ENCODE measurements around the gene SS18L1. TPM values are rescaled to one million over a fixed set of nuclear protein-coding genes. Genes with fewer than 3 reads are reported as not detected.

The SS18L1 gene
- total RNA-seq, 1 donor from 2014 or later = 8.1 TPM

DNA sequence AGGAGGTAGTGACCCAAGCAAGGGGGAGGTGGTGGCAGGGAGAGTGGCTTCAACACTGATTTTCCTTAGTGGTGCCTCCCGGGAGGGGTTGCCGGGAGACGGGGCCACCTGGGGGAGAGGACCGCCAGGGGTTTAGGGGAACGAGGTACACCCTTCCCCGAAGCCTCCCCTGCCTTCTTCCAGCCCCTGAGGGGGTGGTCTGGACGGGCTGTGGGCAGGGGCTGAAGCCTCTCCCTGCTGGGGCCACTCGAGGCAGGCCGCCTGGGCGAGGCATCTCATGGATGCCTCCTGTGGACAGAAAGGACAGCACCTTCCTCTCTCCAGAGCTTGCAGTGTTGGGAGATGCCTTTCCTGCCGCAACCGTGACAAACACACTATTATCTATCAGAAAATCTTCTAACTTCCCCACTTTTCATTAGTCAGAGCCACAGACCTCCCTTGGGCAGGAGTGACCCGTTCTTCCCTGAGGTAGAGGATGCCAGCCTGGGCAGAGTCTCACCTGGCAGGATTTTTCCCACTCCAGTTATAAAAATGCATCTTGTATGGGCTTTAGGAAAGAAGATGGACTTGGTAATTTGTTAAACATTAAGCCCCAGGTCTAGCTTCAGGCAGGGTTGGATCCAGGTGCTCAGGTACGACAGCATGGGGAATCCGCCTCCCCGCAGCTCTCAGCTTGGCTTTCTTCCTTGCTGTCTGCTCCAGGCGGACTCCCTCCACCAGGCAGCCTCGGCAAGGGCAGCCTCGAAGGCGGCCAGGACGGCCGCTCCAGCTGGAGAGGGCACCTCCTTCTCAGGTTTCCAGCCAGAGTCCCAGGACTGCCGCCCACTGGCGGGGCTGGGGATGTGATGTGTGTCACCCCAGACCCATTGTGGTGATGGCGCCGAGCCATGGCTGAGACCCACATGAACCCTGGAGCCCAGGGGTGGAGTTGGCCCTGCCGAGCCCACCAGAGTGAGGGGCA is 65.5 kb downstream of the SS18L1 start:
- DNase-seq (ENCODE audit: low read depth in 2 of 2) = no peak

DNA sequence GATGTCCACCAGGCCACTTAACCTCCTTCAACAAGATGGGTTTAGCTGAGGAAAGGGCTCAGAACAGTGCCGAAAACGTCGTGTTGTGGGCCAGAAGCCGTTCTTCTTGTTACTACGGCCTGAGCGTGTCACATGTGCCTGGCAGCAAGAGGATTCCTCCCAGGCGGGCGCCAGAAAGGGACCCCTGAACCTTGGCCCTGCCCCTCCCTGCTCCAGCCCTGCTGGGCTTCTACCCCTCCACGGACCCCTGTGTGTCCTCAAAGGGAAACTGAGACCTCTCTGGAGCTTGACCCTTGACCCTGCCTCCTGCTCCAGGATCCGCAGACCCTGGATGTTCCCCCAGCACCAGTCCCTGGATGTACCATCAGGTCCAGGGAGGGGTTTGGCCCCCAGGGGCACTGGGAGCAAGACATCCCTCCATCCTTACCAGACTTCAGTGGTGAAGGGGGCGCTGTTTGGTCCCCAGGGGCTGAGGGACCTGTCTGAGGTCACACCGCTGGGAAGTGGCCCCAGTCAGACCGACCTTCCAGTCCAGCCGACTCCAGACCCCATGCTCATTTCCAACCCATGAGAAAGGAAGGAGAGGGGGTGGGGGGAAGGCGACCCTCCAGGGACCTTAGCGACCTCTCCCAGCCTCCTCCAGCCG is 66.4 kb downstream of the SS18L1 start:
- no peak for DNase-seq (ENCODE audit: low read depth in 2 of 2)

DNA sequence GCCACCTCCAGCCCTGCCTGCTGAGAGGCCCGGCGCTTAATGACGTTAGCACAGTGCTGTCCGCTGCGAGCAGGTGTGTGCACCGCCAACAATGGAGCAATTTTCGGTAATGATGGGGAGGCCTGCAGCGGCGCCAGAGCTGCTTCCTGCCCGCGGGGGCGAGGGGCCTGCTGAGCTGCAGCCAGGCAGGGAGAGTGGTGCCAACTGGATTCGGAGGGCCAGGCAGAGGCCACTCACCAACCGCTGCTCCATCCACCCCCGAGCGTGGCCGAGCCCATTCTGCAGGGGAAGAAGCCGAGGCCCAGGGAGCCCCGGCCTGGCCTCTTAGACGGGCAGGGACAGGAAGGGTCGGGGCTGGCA is 66.9 kb downstream of the SS18L1 start:
- no peak for DNase-seq (ENCODE audit: low read depth in 2 of 2)

DNA sequence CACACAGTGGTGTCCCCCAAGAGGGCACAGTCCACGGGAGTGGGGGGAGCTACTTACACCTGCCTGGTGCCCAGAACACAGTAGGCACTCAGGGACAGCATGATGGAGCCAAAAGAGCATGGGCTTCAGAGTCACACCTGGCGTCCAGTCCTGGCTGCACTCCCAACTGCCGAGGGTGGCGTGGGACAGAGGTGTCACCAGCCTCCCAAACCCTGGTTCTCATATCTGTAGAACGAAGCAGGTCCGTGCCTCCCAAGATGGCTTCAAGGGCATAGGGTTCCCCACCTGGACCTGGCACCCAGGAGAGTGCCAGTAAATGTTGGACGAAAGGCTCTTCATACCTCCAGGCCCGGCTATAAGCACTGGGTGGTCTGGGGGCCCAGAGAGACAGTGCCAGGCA is 67.6 kb downstream of the SS18L1 start:
- no peak for DNase-seq (ENCODE audit: low read depth in 2 of 2)

DNA sequence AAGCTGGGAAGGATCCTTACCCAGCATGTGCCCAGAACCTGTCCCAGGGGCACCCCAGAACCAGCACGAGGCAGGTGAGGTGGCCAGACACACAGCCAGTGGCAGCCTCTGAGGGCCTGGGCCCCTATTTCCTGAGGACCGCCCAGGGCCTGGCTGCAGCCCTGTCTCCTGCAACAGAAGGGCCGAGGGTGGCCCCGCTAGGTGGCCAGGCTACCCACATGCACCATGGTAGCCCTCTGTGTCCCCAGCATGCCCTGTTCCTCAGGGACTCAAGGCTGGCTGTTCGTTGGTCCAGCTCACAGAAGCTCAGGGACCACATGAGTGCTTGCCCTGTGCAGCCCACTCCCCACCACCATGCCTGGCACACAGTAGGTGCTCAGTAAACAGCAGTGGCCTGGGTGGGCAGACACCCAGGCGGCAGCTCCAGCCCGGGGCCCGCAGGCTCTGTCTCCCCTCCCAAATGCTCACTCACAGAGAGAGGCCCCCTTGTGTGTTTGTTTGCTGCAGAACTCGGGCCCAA is 68.3 kb downstream of the SS18L1 start:
- DNase-seq (ENCODE audit: low read depth in 2 of 2) = no peak

DNA sequence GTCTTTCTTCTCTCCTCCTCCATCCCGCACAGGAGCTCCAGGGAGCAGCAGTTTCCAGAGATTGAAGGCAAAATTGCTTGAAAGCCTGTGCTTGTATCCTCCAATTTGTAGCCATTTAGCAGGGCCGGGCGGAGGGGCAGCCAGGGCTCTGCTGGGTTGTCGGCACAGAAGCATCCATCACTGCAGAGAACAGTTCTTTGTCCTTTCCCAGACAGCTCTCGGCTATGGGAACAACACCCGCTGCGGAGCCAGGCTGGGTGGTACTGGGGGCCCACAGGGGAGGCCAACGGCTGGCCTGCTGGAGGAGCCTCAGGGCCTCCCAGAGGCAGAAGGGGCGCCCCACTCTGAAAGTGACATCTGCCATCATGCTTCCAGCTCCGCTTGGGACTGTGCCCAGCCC is 68.7 kb downstream of the SS18L1 start:
- DNase-seq (ENCODE audit: low read depth in 2 of 2) = no peak

DNA sequence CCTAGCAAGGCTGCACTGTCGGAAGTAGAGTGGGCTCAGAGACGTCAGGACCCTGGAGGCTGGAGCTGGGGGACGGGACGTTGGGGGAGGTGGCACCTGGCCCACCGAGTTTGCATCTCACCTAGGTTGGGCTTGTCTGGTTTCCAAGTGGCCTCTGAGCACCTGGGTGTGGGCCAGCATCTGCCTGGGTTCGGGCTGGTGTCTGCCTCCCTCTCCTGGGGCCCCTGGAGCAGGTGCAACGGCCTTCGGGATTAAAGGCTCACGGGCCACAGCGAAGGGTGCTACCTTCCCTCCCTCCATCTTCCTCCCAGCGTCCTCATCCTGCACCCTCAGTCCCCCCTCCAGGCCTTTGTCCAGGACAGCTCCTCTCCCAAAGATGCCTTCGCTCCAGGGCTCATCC is 70.5 kb downstream of the SS18L1 start:
- no peak for DNase-seq (ENCODE audit: low read depth in 2 of 2)

DNA sequence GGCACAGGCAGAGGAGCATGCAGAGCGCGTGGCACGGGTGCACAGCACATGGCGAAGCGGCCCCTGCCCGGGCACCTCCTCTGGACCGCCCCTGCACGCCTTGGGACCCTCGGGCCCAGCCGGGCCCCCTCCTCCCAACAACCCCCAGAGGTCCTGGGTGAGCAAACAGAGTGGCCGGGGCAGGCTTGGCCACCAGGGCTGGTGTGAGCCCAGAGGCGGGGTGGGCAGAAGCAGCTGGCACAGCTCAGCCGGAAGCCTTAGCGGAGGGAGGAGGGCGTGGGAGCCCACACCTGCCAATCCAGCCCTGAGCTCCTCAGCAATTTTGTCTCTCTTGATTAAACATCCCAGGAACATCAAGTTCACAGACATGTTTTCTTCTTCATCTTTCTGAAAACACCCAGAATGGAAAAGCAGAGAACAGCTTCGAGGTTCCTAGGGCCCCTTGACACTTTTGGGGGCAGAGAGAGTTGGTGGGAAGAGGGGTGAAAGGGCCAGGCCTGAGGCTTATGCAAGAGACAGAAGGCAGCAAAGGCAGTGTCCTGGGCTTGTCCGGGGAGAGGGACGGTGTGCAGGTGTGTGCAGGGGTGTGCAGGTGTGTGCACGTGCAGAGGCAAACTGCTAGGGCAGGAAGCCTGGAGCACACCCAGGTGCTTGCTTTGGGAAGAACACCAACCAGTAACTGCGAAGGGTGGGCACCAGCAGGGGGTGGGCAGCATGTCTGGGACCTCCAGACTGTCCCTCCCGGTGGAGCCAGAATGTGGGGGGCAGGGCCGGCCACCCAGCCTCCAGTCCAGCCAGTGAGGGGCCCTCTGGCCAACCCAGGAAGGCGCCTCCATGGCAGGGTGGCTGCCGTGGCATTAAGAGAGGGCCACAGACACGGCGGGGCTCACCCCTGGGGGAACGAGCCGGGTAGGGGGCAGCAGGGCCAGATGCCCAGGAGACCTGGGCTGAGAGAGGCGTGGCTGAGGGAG is 71.7 kb downstream of the SS18L1 start:
- DNase-seq (ENCODE audit: low read depth in 2 of 2) = no peak

DNA sequence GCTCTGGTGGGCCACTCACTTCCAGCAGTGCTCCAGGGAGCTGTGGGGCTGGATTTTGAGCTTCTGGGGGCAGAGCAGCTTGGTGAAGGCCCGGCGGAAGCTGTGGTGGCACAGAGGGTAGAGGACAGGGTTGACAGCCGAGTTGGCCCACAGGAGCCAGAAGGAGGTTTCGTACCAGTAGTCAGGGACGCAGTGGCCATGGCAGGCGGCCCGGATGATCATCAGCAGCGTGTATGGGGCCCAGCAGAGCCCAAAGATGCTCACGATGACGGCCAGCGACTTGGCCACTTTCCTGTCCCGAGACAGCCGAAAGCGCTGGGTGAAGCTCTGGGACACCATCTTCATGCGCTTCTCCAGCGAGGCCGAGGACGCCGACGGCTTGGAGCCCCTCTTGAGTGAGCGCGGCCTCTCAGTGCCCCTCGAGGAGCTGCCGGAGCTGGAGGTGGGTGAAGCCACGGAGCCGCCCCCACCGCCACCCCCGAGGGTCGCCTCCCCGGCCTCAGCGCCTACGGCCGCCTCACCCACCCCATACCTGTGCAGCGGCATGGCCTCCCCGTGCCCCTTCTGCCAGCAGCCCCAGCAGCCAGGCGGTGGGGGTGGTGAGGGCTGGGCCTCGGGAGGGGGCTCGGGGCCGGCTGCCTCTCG is 72.5 kb downstream of the SS18L1 start:
- DNase-seq (ENCODE audit: low read depth in 2 of 2) = no peak

DNA sequence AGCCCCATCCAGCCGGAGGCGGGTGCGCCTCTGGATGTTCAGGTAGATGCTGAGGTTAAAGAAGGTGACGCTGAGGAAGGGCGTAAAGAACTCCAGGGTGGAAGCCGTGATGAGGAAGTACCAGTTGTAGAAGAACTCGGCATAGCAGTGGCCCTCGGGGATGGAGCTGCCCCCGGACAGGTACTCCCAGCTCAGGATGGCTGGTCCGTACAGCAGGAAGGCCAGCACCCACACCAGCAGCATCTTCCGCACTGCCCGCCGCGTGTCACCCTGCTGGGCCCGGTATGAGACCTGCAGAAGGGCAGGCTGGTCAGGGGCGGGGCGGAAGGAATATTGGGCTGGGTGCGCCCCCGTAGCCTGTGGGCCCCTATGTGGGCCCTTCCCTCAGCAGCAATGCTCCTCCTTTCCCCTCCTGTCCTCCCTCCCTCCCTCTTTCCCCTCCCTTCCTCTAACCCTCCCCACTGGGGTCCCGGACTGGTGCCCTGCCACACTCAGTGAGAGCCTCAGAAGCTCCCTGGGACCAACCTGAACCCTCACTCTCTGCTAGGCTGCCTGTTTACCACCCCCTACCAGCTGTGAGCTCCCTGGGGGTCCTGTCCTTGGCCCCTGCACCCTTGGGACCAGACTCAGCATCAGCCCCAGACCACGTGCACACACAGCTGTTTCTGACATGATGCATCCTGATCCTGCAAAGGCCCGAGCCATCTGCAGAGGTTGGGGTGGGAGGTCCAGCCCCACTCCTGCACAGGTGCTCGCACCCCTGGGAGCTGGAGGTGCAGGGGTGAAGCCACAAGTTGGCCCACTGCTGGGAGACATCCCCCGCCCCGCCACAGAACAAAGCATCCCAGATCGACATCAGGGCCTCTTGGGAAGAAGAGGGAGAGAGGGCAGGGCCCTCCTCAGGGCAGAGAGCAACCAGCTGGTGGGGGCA is 73.3 kb downstream of the SS18L1 start:
- DNase-seq (ENCODE audit: low read depth in 2 of 2) = no peak

DNA sequence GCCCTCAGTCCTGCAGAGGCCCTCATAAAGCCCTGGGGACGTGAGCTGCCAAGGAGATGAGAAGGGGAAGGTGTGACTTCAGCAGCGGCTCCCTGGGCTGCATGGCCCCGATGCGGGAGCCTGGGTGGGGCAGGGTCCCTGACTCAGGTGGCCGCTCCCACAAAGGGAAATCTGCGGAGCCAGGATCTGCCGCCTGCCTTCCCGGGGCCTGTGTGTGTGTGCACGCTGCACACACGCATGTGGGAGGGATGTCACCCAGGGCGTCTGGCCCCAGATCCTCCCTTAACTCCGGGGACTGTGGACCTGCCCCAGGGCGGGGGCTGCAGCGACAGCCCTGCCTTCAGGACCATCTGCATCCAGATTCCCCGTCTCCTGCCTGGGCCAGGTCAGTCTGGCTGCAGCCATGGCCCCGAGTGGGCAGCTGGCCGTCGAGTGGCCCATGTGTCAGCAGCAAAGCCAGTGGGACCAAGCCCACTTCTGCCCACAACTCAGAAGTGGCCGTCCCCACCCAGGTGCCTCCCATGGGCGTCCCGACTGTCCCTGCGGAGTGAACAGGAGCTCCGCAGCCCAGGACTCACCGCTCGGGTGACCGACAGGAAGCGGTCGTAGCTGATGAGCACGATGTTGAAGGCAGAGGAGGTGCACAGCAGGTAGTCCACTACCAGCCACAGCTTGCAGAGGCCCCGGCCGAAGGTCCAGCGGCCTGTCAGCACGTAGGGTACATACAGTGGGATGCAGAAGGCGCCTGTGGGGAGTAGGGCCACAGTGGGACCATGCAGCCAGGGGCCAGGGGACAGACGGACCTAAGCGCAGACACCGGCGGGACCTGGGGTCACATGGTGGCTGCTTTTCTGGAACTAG is 74.6 kb downstream of the SS18L1 start:
- no peak for DNase-seq (ENCODE audit: low read depth in 2 of 2)

DNA sequence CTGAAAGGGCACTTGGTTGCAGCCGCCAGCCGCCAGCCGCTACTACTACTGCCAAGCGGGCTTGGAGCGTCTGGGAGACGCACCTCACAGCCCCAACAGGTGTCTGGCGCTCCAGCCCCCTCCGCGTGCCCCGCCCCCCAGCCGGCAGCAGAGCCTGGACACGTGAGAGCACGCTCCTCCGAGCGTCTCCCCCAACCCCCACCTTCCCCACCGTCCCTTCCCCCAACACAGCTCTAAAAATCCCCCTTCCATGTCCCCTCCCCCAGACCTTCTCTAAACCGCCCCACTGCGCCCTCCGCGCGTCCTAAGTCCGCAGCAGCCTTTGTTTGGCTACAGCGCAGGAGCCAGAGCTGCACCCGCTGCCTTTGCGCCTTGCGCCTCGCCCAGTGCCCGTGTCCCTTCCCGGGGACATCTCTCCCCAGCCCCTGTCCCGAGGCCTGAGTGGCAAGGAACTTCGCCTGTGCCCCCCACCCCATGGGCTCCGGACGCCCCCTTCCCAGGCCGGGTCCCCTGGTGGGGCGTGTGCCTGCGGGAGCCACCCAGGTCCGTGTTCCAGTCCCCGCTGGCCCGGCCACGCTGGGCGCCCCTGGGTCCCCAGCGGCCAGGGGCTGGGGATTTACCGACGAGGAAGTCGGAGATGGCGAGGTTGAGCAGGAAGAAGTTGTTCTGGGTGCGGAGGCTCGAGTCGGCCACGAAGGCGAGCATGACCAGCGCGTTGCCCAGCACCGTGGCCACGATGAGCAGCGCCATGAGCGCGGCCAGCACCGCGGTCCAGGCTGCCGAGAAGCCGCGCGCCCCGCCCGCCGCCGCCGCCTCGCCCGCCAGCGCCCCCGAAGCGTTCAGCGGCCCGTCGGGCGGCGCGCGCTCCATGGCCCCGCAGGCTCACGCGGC is 75.8 kb downstream of the SS18L1 start:
- peak in 1 of 2 donors; percentile 29 for DNase-seq (ENCODE audit: low read depth in 2 of 2)

DNA sequence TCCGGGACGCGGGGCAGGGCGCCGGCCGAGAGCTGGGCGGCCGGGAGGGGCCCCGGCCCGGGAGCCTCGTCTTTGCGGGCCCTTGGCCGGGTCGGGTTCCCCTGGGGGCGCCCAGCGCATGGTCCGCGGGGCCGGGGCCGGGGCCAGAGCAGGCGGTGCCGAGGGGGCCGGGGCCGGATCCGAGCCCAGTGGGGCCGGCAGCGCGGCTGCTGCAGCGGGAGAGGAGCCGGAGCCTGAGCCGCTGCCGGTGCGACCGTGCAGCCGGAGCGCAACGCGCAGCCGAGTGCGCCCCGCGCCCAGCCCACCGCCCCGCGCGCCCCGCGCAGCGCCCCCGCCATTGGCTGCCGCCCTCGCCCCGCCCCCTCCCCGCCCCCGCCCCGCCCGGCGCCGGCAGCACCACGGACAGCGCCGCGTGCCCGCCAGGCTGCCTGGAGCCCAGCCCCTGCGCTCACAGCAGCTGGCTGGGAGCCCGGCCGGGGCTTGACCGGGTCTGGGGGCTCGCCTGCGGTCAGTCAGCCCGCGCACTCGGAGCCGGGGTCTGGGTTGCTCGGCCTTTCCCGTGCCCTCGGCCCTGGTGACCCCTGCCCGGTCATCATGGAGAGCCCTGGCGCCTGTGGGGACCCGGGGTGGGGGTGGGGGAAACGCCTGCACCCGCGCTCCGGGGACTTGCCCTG is 76.6 kb downstream of the SS18L1 start, which contains the start of gene HRH3:
HRH3 (minus strand) TSS at position 287 of the 674 bp plus-strand sequence. CDS start 308 bp downstream, outside the sequence.
- DNase-seq (ENCODE audit: low read depth in 2 of 2) = peak; percentile 39 to 62

DNA sequence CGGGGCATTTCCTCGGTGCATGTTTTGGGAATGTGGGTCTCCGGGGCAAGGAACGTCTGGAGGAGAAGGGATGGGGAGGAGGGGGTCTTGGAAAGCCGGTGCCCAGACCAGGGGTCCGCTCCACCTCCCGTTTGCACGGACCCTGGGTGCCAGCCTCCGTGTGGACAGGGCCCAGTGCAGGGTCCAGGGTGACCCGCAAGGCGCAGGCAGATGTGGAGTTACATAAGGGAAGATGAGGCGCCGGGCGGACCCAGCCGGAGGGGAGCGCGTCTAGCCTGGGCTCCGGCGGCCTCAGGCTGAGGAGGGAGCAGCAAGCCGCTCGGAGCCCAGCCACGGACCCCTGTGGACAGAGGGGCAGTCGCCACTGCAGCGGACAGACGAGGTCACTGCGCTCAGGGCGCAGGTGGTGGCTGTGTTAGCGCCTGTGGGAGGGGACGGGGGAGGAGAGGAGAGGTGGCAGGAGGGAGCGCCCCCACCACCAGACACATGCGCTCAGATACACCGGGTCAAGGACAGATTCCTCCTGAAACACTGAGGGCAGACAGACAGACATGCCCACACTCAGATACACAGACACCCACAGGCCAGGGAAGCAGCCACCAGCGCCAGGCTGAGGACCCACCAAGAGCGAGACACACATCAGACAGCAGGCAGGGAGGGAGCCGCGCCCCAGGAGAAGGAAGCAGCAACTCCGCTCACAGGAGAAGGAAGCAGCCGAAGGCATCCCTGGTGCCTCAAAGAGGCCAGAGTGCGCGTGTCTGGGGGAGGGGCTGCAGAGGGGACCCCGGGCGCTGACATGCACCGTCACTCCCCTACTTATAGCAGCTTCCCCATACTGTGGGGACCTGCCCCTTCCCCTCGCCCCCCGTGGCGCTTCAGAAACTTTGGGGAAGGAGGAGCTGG is 77.3 kb downstream of the SS18L1 start:
- no peak for DNase-seq (ENCODE audit: low read depth in 2 of 2)

DNA sequence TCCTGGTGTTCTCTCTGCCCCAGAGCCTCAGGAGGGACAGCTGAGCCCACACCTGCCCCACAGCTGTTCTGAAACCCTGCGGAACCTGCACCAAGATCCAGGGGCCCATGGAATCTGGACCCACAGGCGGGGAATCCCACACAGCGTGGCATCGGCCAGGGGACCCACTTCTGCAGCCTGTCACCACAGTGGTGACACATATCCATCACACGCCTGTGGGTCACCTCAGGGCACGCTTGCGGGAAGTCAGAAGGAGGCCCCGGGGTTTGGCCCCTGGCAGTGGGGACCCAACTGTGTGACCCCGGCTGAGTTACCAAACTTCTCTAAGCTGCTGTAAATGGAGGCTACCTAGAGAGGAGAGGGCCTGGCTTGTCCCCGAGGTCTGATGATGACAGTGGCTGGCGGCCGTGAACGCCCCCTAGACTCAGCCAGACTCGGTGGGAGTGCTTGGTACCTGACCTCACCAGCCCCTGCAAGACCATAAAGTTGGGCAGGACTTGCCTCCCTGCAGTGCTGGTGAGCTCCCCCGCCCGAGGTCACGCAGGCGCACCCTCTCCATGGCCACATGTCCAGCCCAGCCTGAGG is 78.8 kb downstream of the SS18L1 start:
- DNase-seq (ENCODE audit: low read depth in 2 of 2) = no peak

DNA sequence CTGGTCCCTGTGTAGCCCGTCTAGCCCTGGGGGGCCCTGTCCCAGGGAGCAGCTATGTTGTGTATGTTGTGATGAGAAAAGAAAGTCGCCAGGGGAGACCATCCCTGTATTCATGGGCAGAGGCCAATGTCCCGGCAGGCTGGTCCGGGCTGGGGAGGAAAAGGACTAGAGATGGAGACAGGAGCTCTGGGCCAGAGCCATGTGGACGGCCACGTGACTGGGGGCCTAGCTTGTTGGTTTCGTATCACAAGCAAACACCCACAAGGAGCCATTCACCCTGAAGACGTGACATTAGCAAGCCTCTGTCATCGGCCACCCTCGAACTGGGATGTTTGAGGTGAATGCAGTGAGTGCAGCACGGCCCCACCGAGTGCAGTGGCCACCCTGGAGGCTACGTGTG is 79.4 kb downstream of the SS18L1 start:
- DNase-seq (ENCODE audit: low read depth in 2 of 2) = no peak
